K562 (cell line): ENCODE results near the gene GPM6B. TPM values are rescaled to one million over a fixed set of nuclear protein-coding genes. Genes with fewer than 3 reads are reported as not detected.

Source experiments
- ATAC-seq: fragments of 200-7000 bp; cut with Tn5 transposase; 3 replicates; pipeline ENCODE4 v1.9.1; 2020; ENCODE audit warnings: moderate library complexity
- BruUV-seq: library from RNA; stranded (reverse); fragments of 400-500 nt; replicated peaks from 2 replicates; lab custom pipeline; 2021; lab: Mats Ljungman, UMichigan
- CTCF ChIA-PET: fragments of 300-600 bp; formaldehyde crosslinking; extraction: SDS; loops from one replicate; lab custom pipeline; 2021; ENCODE audit warnings: low intra/inter-chr PET ratio; lab: Yijun Ruan, JAX
- POLR2A ChIA-PET: fragments of 300-600, 350-650 bp; sonication (Branson Sonifier 250); formaldehyde crosslinking; extraction: SDS; loops from one replicate; lab custom pipeline; 2021; ENCODE audit warnings: antibody characterized with exemption, inconsistent platforms; lab: Yijun Ruan, JAX
- DNase-seq, 4 experiments: peaks; one replicate each; pipeline versions ENCODE4 v3.0.0 to v3.0.0-alpha.2; 2011 to 2018; ENCODE audit warnings: low spot score in 3 of 4, mixed read lengths in 3 of 4; ENCODE audit errors: extremely low read depth in 1 of 4
- FAIRE-seq: peaks from 2 replicates; lab custom pipeline; 2011; peaks lifted over from hg19 to GRCh38; lab: Jason Lieb, UNC
- H2AFZ ChIP-seq: 2 replicates; pipeline ENCODE4 v1.6.0; 2011; ENCODE audit warnings: low read depth, low read length, control low read depth, inconsistent platforms
- H3K27ac ChIP-seq: fragments of 200-600 bp; 3 replicates; pipeline ENCODE4 v1.8.0; 2011; ENCODE audit warnings: low read depth, mild to moderate bottlenecking, control low read depth, inconsistent platforms, low read length, moderate library complexity, mixed read lengths; ENCODE audit errors: extremely low read depth
- H3K27me3 ChIP-seq, 2 experiments: fragments of 300-600 bp in 1 of 2; 2 replicates in 1 of 2; 3 replicates in 1 of 2; pipeline versions ENCODE4 v1.6.0 to v1.8.0; 2011; ENCODE audit warnings: inconsistent platforms in 2 of 2, low read length in 2 of 2, mild to moderate bottlenecking in 1 of 2, mixed read lengths in 1 of 2, moderate library complexity in 1 of 2; ENCODE audit not compliant: control insufficient read depth in 2 of 2, insufficient read depth in 2 of 2
- H3K36me3 ChIP-seq: fragments of 300-600 bp; 3 replicates; pipeline ENCODE4 v1.8.0; 2011; ENCODE audit warnings: mild to moderate bottlenecking, low read length, inconsistent platforms; ENCODE audit not compliant: control insufficient read depth, insufficient read depth
- H3K4me1 ChIP-seq, 2 experiments: fragments of 200-600 bp in 1 of 2; replicated peaks in 1 of 2; 2 replicates in 1 of 2; 3 replicates in 1 of 2; pipeline versions ENCODE4 v1.5.1 to v1.8.0; 2011; ENCODE audit warnings: inconsistent platforms in 2 of 2, low read length in 2 of 2, mild to moderate bottlenecking in 1 of 2, mixed read lengths in 1 of 2, moderate library complexity in 1 of 2; ENCODE audit not compliant: control insufficient read depth in 2 of 2, insufficient read depth in 2 of 2
- H3K4me2 ChIP-seq: 2 replicates; pipeline ENCODE4 v1.6.1; 2011; ENCODE audit warnings: low read length, control low read depth, inconsistent platforms, mixed read lengths; ENCODE audit not compliant: insufficient read depth
- H3K4me3 ChIP-seq: fragments of 200-600 bp; sonication (generic), shearing (Covaris generic); 2 replicates; pipeline ENCODE4 v1.5.1; 2016; ENCODE audit warnings: control low read depth, inconsistent platforms
- H3K79me2 ChIP-seq: fragments of 200-600 bp; 3 replicates; pipeline ENCODE4 v1.8.0; 2011; ENCODE audit warnings: low read length, inconsistent platforms; ENCODE audit not compliant: control insufficient read depth, insufficient read depth
- H3K9ac ChIP-seq, 2 experiments: 2 replicates each; pipeline versions ENCODE4 v1.6.0 to v1.6.1; 2011; ENCODE audit warnings: low read depth in 2 of 2, low read length in 2 of 2, control low read depth in 1 of 2, inconsistent platforms in 1 of 2, mild to moderate bottlenecking in 1 of 2, mixed read lengths in 1 of 2; ENCODE audit not compliant: insufficient read depth in 1 of 2
- H3K9me1 ChIP-seq: one replicate; pipeline ENCODE4 v1.6.0; 2011; ENCODE audit warnings: inconsistent platforms, mild to moderate bottlenecking, low read length, moderate library complexity; ENCODE audit not compliant: control insufficient read depth, insufficient read depth
- H3K9me3 ChIP-seq: replicated peaks from 2 replicates; pipeline ENCODE4 v1.5.1; 2011; ENCODE audit warnings: low read depth, low read length, inconsistent platforms; ENCODE audit not compliant: control insufficient read depth, insufficient read depth
- H4K20me1 ChIP-seq: replicated peaks from 2 replicates; pipeline ENCODE4 v1.6.1; 2011; ENCODE audit warnings: low read length, inconsistent platforms, mixed read lengths; ENCODE audit not compliant: control insufficient read depth, insufficient read depth
- HNRNPK ChIP-seq: fragments of 200-400 bp; formaldehyde crosslinking; IDR thresholded peaks from one replicate; pipeline ENCODE4 v1.6.1; 2018; ENCODE audit warnings: mild to moderate bottlenecking, low read depth, low read length; ENCODE audit not compliant: poor library complexity, severe bottlenecking
- NEUROD1 ChIP-seq: fragments of 150-350 bp; IDR thresholded peaks from 2 replicates; pipeline ENCODE4 v1.6.1; 2014; ENCODE audit warnings: borderline replicate concordance, low read length, low read depth; ENCODE audit not compliant: partially characterized antibody
- POLR2G ChIP-seq: fragments of 200-400 bp; formaldehyde crosslinking; IDR thresholded peaks from 2 replicates; pipeline ENCODE4 v1.6.1; 2017; ENCODE audit warnings: low read depth, mild to moderate bottlenecking, antibody characterized with exemption, low read length, moderate library complexity
- POU5F1 ChIP-seq: fragments of 150-350 bp; IDR thresholded peaks from 2 replicates; pipeline ENCODE4 v1.6.1; 2014; ENCODE audit warnings: borderline replicate concordance, low read length, low read depth, mild to moderate bottlenecking; ENCODE audit not compliant: partially characterized antibody
- RBM15 ChIP-seq: fragments of 200-400 bp; formaldehyde crosslinking; IDR thresholded peaks from 2 replicates; pipeline ENCODE4 v1.6.1; 2018; ENCODE audit warnings: mild to moderate bottlenecking, low read length, moderate library complexity; ENCODE audit not compliant: insufficient read depth
- RBM34 ChIP-seq: fragments of 200-400 bp; formaldehyde crosslinking; IDR thresholded peaks from 2 replicates; pipeline ENCODE4 v1.6.1; 2018; ENCODE audit warnings: low read length, borderline replicate concordance; ENCODE audit not compliant: insufficient read depth
- TEAD1 ChIP-seq, 2 experiments: fragments of 450-650 bp in 1 of 2; sonication (generic) in 1 of 2; formaldehyde crosslinking; IDR thresholded peaks; 2 replicates each; pipeline versions ENCODE4 v1.4.0 to v1.8.0; 2020 to 2022; ENCODE audit warnings: mild to moderate bottlenecking in 2 of 2, missing genetic modification reagents in 1 of 2
- ZNF121 ChIP-seq: sonication (generic); formaldehyde crosslinking; conservative IDR thresholded peaks from 2 replicates; pipeline ENCODE4 v1.8.0; 2022; ENCODE audit warnings: missing genetic modification reagents
- ZNF609 ChIP-seq: sonication (generic); formaldehyde crosslinking; IDR thresholded peaks from 2 replicates; pipeline ENCODE4 v1.8.1; 2023; ENCODE audit warnings: missing genetic modification reagents, mild to moderate bottlenecking, borderline replicate concordance
- WGBS: fragments of 100-300 bp; shearing (Covaris generic); methylation state at CpG from one replicate; pipeline ENCODE4 v1.1.6; 2016; ENCODE audit warnings: low coverage, mixed read lengths; ENCODE audit not compliant: insufficient coverage; ENCODE audit errors: missing lambda C conversion rate; 5-methylcytosine and 5-hydroxymethylcytosine counted together
- in situ Hi-C: fragments of 300-500 bp; cut with MboI; formaldehyde crosslinking; loops from 4 replicates; pipeline ENCODE4 v1.15.0; 2018; ENCODE audit warnings: inconsistent platforms, mixed read lengths
- intact Hi-C: fragments of 100-400 bp; cut with micrococcal nuclease; formaldehyde crosslinking; loops from 2 replicates; pipeline ENCODE4 v1.14.2; 2022
- polyA plus RNA-seq, 8 experiments: library from polyadenylated mRNA; depleted of rRNA in 4 of 8; stranded (reverse) in 5 of 8; unstranded in 3 of 8; fragments of >200 nt; fragmentation: Nextera tagmentation in 2 of 8; fragmentation: Illumina TruSeq in 1 of 8; extraction: Ambion mirVana in 2 of 8; extraction: Trizol in 1 of 8; gene quantifications; 2 replicates each; pipeline versions ENCODE4 v1.2.1 to v1.2.3, GENCODE V29; 2011 to 2014; ENCODE audit warnings: inconsistent platforms in 1 of 8, missing spikeins in 1 of 8
- total RNA-seq, 7 experiments: library from RNA; depleted of rRNA in 6 of 7; stranded (reverse); fragments of >200 nt in 6 of 7; fragmentation: Illumina TruSeq in 2 of 7; extraction: Trizol in 2 of 7; gene quantifications; 2 replicates each; pipeline versions ENCODE4 v1.2.1 to v1.2.3, GENCODE V29; 2011 to 2021; ENCODE audit warnings: low replicate concordance in 1 of 7

GPM6B gene
- total and polyA plus RNA-seq, 9 of the 15 experiments (the other 6 are each of a cell fraction or from before 2014, with no cell fraction given): 0.14 to 0.32 TPM; not detected in 7

DNA sequence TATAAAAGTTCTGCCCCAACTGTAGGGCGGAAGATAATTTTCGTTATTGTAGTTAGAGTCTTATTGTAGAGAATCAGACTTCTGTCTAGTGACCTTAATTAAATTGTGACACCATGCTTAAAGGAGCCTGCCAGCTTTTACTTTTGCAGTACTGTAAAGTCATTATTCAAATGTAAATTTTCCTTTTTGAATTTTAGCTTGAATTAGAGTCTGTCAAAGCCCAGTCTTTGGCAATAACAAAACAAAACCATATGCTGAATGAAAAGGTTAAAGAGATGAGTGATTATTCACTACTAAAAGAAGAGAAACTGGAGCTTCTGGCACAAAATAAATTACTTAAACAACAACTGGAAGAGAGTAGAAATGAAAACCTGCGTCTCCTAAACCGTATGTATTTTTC lies 60.5 kb downstream of the GPM6B start:
- Histone ChIP-seq H3K9ac (no peak overlapping the region), H4K20me1 (no peaks in the 10 kb centered on the region), H3K27me3 (no peaks in the 10 kb centered on the region), H2AFZ (no peak overlapping the region), H3K4me1 (no peaks in the 10 kb centered on the region), H3K36me3 (peaks cover 78% of the 10 kb centered on the region), H3K27ac (no peak overlapping the region), H3K79me2 (no peaks in the 10 kb centered on the region), H3K9me3 (no peaks in the 10 kb centered on the region), H3K4me2 (no peak overlapping the region), H3K4me3 (no peak overlapping the region), H3K9me1 (no peaks in the 10 kb centered on the region)
- in situ Hi-C loops: no loop called here
- WGBS: 81% methylated on average over 4 of the region's 4 CpGs
- TF ChIP-seq POLR2G (no peak), POU5F1 (no peak), ZNF609 (no peak), ZNF121 (no peak), RBM15 (no peak), TEAD1 (CRISPR knock-in tag; IDR thresholded peaks at IDR 0.05) (no peak), NEUROD1 (no peak), RBM34 (no peak), HNRNPK (no peak)
- no peak for DNase-seq
- no peak for FAIRE-seq
- intact Hi-C loops: no loop called here
- ChIA-PET CTCF (interaction anchor here (0.6 kb wide), 1 partner anchor 9 kb away, joined by 3 read pairs; no protein-coding TSS in a partner anchor), POLR2A (no interaction called here)
- BruUV-seq: no TSS peak
- ATAC-seq: no peak
